Measurements from ENCODE around the gene NUDC. TPM values are rescaled to one million over a fixed set of nuclear protein-coding genes. Genes with fewer than 3 reads are reported as not detected.

The NUDC gene
- total and polyA plus RNA-seq, 12 donors: 63.3 to 257 (median 97.7) TPM

DNA sequence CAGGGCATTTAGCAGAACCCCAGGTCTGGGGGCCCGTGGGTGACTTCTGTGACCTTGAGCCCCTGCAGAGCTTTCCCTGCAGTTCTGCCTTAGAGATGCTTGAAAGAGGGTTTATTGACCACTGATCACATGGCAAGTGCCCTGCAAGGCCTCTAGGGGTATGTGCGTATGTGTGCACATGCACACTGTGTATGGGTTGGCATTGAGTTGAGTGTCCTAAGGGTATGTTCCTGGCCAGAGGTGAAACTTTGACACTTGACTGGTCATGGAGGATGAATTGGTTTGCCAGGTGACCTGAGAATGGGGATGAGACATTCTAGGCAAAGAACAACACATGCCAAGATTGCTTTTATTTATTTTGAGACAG lies 17.1 kb downstream of the NUDC start:
- Histone ChIP-seq H3K27me3 (no peaks in the 10 kb centered on the region), H3K36me3 (replicated peaks in 1 of 2) (peaks cover 0 to 31% of the 10 kb centered on the region in 2 donors), H3K4me1 (replicated peaks in 1 of 2) (peaks cover 15 to 20% of the 10 kb centered on the region in 2 donors), H3K27ac (peak overlapping the region in 4 of 5 donors; percentile 0 to 73 (median 41)), H3K4me3 (no peak overlapping the region), H3K9me3 (replicated peaks in 1 of 3) (no peaks in the 10 kb centered on the region)
- 67 to 74% (median 70%) methylated on average over 2 of the region's 2 CpGs for WGBS, 4 donors
- intact Hi-C loops (cut with DNase I): no loop called here
- TF ChIP-seq POLR2A (IDR thresholded peaks at IDR 0.05) (no peak), CTCF (IDR thresholded peaks at IDR 0.05) (no peak)
- DNase-seq: no peak

- Histone ChIP-seq H3K36me3 (replicated peaks in 1 of 2) (peaks cover 0 to 58% of the 10 kb centered on the region in 2 donors), H3K27me3 (no peaks in the 10 kb centered on the region), H3K27ac (no peak overlapping the region), H3K4me1 (replicated peaks in 1 of 2) (peaks cover 29 to 37% of the 10 kb centered on the region in 2 donors), H3K4me3 (no peak overlapping the region), H3K9me3 (replicated peaks in 1 of 3) (no peaks in the 10 kb centered on the region)
- intact Hi-C loops (cut with DNase I): no loop called here
- TF ChIP-seq POLR2A (IDR thresholded peaks at IDR 0.05) (no peak), CTCF (IDR thresholded peaks at IDR 0.05) (no peak)
- DNase-seq: no peak
- WGBS, 4 donors: 93 to 97% (median 93%) methylated on average over 10 of the region's 10 CpGs
These were observed 19.8 kb downstream of the NUDC start for GRCh38 chr1:26941311-26941710.

- Histone ChIP-seq H3K9me3 (replicated peaks in 1 of 3) (no peaks in the 10 kb centered on the region), H3K4me1 (replicated peaks in 1 of 2) (peaks cover 24 to 32% of the 10 kb centered on the region in 2 donors), H3K27ac (no peak overlapping the region), H3K27me3 (no peaks in the 10 kb centered on the region), H3K4me3 (no peak overlapping the region), H3K36me3 (replicated peaks in 1 of 2) (peaks cover 0 to 61% of the 10 kb centered on the region in 2 donors)
- WGBS, 4 donors: 93 to 96% (median 95%) methylated on average over 10 to 12 of the region's 12 CpGs
- no peak for DNase-seq
- intact Hi-C loops (cut with DNase I): no loop called here
- TF ChIP-seq CTCF (IDR thresholded peaks at IDR 0.05) (no peak), POLR2A (IDR thresholded peaks at IDR 0.05) (no peak)
These were observed 21.1 kb downstream of the NUDC start for GRCh38 chr1:26942656-26943055.

DNA sequence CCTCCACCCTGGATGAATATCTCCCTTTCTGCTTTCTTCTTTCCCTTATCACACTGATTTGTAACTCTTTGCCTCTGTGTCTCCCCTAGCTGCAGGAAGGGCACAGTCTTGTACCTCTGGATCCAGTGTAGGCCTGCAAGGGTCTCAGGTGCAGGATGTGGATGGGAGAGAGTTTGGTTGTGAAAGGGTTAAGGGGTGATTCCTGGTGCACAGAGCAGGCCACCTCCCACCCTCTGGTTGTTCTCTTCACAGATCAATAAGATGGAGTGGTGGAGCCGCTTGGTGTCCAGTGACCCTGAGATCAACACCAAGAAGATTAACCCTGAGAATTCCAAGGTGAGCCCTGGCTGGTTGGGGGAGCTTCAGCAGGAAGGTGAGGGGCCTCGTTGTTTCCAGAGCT lies 23.6 kb downstream of the NUDC start:
- Histone ChIP-seq H3K9me3 (replicated peaks in 1 of 3) (no peaks in the 10 kb centered on the region), H3K4me1 (replicated peaks in 1 of 2) (peaks cover 19 to 25% of the 10 kb centered on the region in 2 donors), H3K36me3 (replicated peaks in 1 of 2) (peaks cover 0 to 61% of the 10 kb centered on the region in 2 donors), H3K27ac (peak overlapping the region in 4 of 5 donors; percentile 36 to 81 (median 63)), H3K4me3 (no peak overlapping the region), H3K27me3 (no peaks in the 10 kb centered on the region)
- DNase-seq: no peak
- no peak for TF ChIP-seq POLR2A (IDR thresholded peaks at IDR 0.05)
- intact Hi-C loops (cut with DNase I): no loop called here
- 29 to 43% (median 39%) methylated on average over 1 to 2 of the region's 2 CpGs for WGBS, 4 donors

- TF ChIP-seq CTCF (IDR thresholded peaks at IDR 0.05) (no peak), POLR2A (IDR thresholded peaks at IDR 0.05) (peak in 1 of 2 donors; percentile 52)
- intact Hi-C loops (cut with DNase I): no loop called here
- no peaks in the 10 kb centered on the region for H3K9me3 ChIP-seq (replicated peaks in 1 of 3)
- no peaks in the 10 kb centered on the region for H3K27me3 ChIP-seq
- peak overlapping the region in 4 of 5 donors; percentile 46 to 81 (median 63) for H3K27ac ChIP-seq
- H3K4me3 ChIP-seq: no peak overlapping the region
- H3K36me3 ChIP-seq (replicated peaks in 1 of 2): peaks cover 0 to 61% of the 10 kb centered on the region in 2 donors
- DNase-seq: peak; percentile 55 to 87 (median 82)
- H3K4me1 ChIP-seq (replicated peaks in 1 of 2): peaks cover 19 to 25% of the 10 kb centered on the region in 2 donors
- WGBS, 4 donors: 28 to 70% (median 46%) methylated on average over 6 to 8 of the region's 8 CpGs
These were observed 24.2 kb downstream of the NUDC start for GRCh38 chr1:26945728-26946127.

All from adrenal gland (tissue), 12 donors.